Small intestine (tissue), 7 donors: ENCODE results near the gene FKBP5. TPM values are rescaled to one million over a fixed set of nuclear protein-coding genes. Genes with fewer than 3 reads are reported as not detected.
"Not testable (repeated sequence)": the region's sequence is repeated elsewhere in the genome, so short reads cannot be mapped to it uniquely, and the experiment has no call there.

Experiments
- DNase-seq, 2 donors: peaks; one replicate each; pipeline versions ENCODE4 v3.0.0 to v3.0.0-alpha.2; 2013
- FAIRE-seq: peaks from 2 replicates; lab custom pipeline; 2012; peaks lifted over from hg19 to GRCh38; lab: Jason Lieb, UNC
- H3K27ac ChIP-seq, 3 donors: one replicate each; pipeline ENCODE4 v1.5.1; 2013; ENCODE audit warnings: low read length in 2 of 3, mild to moderate bottlenecking in 2 of 3, control low read depth in 1 of 3, inconsistent platforms in 1 of 3, low read depth in 1 of 3, moderate library complexity in 1 of 3
- H3K27me3 ChIP-seq, 3 donors: one replicate each; pipeline ENCODE4 v1.6.1; 2013; ENCODE audit warnings: low read length in 3 of 3, inconsistent platforms in 1 of 3; ENCODE audit not compliant: control insufficient read depth in 3 of 3, insufficient read depth in 3 of 3
- H3K36me3 ChIP-seq, 3 donors: one replicate each; pipeline ENCODE4 v1.6.1; 2013; ENCODE audit warnings: low read length in 3 of 3, inconsistent platforms in 1 of 3, low read depth in 1 of 3, mild to moderate bottlenecking in 1 of 3, moderate library complexity in 1 of 3; ENCODE audit not compliant: control insufficient read depth in 3 of 3, insufficient read depth in 2 of 3
- H3K4me1 ChIP-seq, 3 donors: one replicate each; pipeline ENCODE4 v1.6.1; 2013; ENCODE audit warnings: low read length in 2 of 3, inconsistent platforms in 1 of 3, low read depth in 1 of 3, mild to moderate bottlenecking in 1 of 3, moderate library complexity in 1 of 3; ENCODE audit not compliant: control insufficient read depth in 3 of 3, insufficient read depth in 2 of 3
- H3K4me3 ChIP-seq, 3 donors: one replicate each; pipeline ENCODE4 v1.5.1; 2013; ENCODE audit warnings: low read length in 3 of 3, control low read depth in 1 of 3, inconsistent platforms in 1 of 3, low read depth in 1 of 3, mild to moderate bottlenecking in 1 of 3, moderate library complexity in 1 of 3
- H3K9me3 ChIP-seq, 2 donors: one replicate each; pipeline ENCODE4 v1.6.1; 2013; ENCODE audit warnings: low read depth in 1 of 2, low read length in 1 of 2; ENCODE audit not compliant: control insufficient read depth in 2 of 2, insufficient read depth in 1 of 2
- WGBS, 3 donors: extraction: QIAGEN DNeasy Blood & Tissue Kit; methylation state at CpG; one replicate each; pipeline ENCODE4 v1.1.7; 2013; 5-methylcytosine and 5-hydroxymethylcytosine counted together
- polyA plus RNA-seq, 4 donors: library from polyadenylated mRNA; stranded (reverse) in 3 of 4; unstranded in 1 of 4; fragments of 200-250 nt in 3 of 4; fragments of 120-200 nt in 1 of 4; gene quantifications; one replicate each; pipeline versions ENCODE4 v1.2.1 to v1.2.3, GENCODE V29; 2013
- donor health status: healthy with polysubstance abuse.
- donor health status: control.
- donor health status: control.
- donor health status: Bipolar disorder and iron deficiency.
- donor health status: healthy.

FKBP5 gene
- polyA plus RNA-seq, 4 donors = 8.7 to 150 (median 88.9) TPM

DNA sequence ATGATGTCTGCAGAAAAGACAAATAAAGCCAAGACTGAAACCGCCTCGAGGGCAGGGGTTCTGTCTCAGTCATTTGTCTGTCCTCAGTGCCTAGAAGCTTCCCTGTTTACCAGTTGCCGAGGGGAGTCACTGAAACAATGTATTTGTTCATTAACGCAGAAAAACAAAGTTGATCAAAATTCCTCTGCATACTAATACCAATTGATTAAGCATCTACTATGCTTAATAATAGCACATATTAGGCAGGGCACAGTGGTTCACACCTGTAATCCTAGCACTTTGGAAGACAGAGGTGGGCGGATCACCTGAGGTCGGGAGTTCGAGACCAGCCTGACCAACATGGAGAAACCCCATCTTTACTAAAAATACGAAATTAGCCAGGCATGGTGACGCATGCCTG is 1.8 kb upstream of the FKBP5 start:
- H3K9me3 ChIP-seq = peaks cover 0 to 7% of the 10 kb centered on the region in 2 donors
- peaks cover 0 to 7% (median 0%) of the 10 kb centered on the region in 3 donors for H3K4me1 ChIP-seq
- DNase-seq (no peak), FAIRE-seq (no peak)
- WGBS, 3 donors = 90 to 96% (median 93%) methylated on average over 9 of the region's 9 CpGs
- H3K27ac ChIP-seq = no peak overlapping the region
- H3K27me3 ChIP-seq = peaks cover 0 to 4% (median 0%) of the 10 kb centered on the region in 3 donors
- H3K4me3 ChIP-seq = no peak overlapping the region
- H3K36me3 ChIP-seq = no peaks in the 10 kb centered on the region

DNA sequence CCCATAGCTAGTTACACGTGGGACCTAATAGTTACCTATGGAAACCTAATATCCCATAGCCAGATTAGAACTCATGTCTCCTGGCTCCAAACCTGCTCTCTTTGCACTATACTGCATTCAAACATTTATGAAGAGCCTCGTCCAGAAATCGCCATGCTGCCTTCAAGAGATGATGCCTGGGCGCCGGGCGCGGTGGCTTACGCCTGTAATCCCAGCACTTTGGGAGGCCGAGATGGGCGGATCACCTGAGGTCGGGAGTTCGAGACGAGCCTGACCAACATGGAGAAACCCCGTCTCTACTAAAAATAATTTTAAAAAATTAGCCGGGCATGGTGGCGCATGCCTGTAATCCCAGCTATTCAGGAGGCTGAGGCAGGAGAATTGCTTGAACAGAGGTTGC is 1.3 kb upstream of the FKBP5 start:
- H3K9me3 ChIP-seq, FAIRE-seq, H3K4me1 ChIP-seq, DNase-seq, H3K4me3 ChIP-seq, H3K36me3 ChIP-seq, H3K27ac ChIP-seq, H3K27me3 ChIP-seq: not testable (repeated sequence)
- WGBS, 3 donors = 96 to 98% (median 96%) methylated on average over 16 of the region's 16 CpGs

DNA sequence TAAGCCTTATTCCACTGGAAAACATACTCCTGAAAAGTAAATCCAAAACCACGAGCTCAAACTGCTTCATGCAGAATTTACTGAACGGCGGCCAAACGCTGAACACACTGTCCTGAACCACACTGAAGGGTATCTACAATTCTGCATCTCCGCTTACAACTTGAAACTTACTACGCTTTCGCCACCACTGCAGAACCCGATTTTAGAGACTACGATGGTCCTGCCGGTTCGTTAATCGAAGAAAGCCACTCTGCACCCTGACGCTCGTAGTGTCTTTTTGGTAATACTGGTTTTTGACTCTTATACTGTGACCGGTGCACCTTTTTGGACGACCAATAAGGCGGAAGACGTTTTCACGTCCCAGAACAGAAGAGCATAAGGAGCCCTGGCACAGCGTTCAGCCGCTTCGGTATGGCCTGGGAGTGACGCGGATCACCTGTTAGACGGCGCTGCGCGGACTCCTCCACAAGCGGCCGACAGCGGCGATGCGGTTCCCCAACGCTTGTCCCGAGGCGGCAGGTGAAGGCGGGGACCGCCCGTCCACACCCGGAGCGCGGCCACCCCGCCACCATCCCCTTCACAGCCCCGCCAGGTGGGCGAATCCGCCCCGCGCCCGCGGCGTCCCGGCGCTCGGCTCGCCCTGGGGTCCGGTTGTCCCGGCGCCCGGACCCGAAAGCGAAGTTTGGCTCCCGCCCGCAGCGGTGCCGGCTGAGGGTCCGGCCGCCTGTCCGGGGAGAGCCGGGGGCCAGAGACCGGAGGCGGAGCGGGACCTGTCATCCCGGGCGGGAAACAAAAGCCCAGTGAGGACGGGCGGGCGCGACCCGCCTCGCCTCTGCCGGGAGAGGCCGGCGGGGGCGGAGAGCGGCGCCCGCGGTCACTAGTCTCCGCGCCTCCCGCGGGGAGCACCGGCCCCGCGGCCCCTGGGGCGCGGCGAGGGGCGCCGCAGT is 784 bp downstream of the FKBP5 start:
- H3K27me3 ChIP-seq = peaks cover 0 to 4% (median 0%) of the 10 kb centered on the region in 3 donors
- H3K9me3 ChIP-seq = no peaks in the 10 kb centered on the region
- peaks cover 0 to 5% (median 0%) of the 10 kb centered on the region in 3 donors for H3K36me3 ChIP-seq
- FAIRE-seq = no peak
- 0 to 1% (median 1%) methylated on average over 66 to 100 of the region's 100 CpGs for WGBS, 3 donors
- DNase-seq = peak; percentile 65 to 68
- H3K4me1 ChIP-seq = peaks cover 0 to 7% (median 0%) of the 10 kb centered on the region in 3 donors
- peak overlapping the region; percentile 54 to 98 (median 91) for H3K4me3 ChIP-seq
- H3K27ac ChIP-seq = peak overlapping the region in 2 of 3 donors; percentile 86 to 99

DNA sequence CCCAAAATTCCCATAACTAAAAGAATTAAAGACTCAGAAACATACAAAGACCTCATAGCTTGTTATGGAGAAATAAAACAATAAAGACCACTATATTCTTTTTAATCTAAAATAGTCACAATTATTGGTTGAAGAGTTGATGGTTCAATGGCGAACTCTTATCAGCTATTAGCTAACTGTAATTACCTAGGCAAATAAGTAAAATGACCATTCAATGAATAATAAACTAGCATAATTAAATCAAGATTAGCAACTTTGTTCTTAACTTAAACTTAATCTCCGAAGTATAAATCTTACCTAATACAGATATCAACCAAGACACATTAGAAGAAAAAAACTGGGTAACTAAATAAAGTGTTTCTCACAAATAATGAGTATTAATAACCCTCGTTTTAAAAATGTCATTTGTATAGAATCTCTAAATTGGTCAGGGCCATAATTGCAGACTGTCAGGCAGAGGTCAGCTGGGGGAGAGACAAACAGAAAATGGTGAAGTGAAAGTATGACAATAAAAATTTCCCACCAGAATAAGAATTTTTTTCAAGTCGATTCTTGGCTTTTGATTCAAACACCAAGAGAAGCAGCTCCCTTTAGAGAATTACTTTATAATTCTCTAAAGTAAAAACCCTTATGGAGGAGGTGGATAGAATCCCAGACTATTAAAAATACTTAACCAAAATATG is 1.7 kb downstream of the FKBP5 start:
- Histone ChIP-seq H3K9me3 (no peaks in the 10 kb centered on the region), H3K36me3 (peaks cover 0 to 5% (median 0%) of the 10 kb centered on the region in 3 donors), H3K27me3 (peaks cover 0 to 4% (median 0%) of the 10 kb centered on the region in 3 donors), H3K4me3 (peak overlapping the region; percentile 54 to 98 (median 91)), H3K27ac (peak overlapping the region in 1 of 3 donors; percentile 99), H3K4me1 (peaks cover 0 to 7% (median 0%) of the 10 kb centered on the region in 3 donors)
- DNase-seq (peak in 1 of 2 donors; percentile 58), FAIRE-seq (no peak)
- 9 to 39% (median 17%) methylated on average over 4 of the region's 4 CpGs for WGBS, 3 donors

DNA sequence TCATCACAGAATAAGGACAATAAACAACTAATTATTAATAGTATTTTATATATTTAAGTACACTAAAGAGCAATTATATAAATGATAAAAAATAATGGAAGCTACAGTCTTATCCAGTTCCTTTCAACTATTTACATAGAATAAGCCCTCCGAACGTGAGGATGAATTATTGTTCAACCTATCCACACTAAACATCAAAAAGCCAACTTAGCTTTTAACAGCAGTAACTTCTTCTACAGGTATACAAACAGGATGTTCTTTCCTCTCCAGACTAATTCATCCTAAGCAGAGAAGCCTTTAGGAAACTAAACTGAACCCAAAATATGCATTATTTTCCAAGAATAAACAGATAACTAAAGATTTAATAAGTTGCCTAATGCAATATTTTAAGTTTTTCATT is 2.3 kb downstream of the FKBP5 start:
- DNase-seq (peak in 1 of 2 donors; percentile 38), FAIRE-seq (no peak)
- Histone ChIP-seq H3K36me3 (peaks cover 0 to 5% (median 0%) of the 10 kb centered on the region in 3 donors), H3K9me3 (no peaks in the 10 kb centered on the region), H3K4me1 (peaks cover 0 to 7% (median 0%) of the 10 kb centered on the region in 3 donors), H3K4me3 (peak overlapping the region in 1 of 3 donors; percentile 39), H3K27me3 (peaks cover 0 to 4% (median 0%) of the 10 kb centered on the region in 3 donors), H3K27ac (no peak overlapping the region)
- 40 to 72% (median 59%) methylated on average over 2 of the region's 2 CpGs for WGBS, 3 donors

DNA sequence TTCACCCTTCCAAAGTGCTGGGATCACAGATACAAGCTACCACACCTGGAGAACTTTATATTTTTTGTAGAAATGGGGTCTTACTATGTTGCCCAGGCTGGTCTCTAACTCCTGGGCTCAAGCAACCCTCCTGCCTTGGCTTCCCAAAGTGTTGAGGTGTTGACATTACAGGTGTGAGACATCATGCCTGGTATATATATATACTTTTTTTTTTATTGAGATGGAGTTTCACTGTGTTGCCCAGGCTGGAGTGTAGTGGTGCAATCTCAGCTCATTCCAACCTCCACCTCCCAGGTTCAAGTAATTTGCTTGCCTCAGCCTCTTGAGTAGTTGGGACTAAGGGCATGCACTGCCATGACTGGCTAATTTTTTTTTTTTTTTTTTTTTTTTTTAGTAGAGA is 5.4 kb downstream of the FKBP5 start:
- H3K4me1 ChIP-seq = peaks cover 0 to 7% (median 2%) of the 10 kb centered on the region in 3 donors
- peaks cover 0 to 4% (median 0%) of the 10 kb centered on the region in 3 donors for H3K27me3 ChIP-seq
- no peak overlapping the region for H3K4me3 ChIP-seq
- no peak for FAIRE-seq
- H3K9me3 ChIP-seq = no peaks in the 10 kb centered on the region
- no peak overlapping the region for H3K27ac ChIP-seq
- DNase-seq = peak in 1 of 2 donors; percentile 34
- H3K36me3 ChIP-seq = peaks cover 0 to 12% (median 2%) of the 10 kb centered on the region in 3 donors

DNA sequence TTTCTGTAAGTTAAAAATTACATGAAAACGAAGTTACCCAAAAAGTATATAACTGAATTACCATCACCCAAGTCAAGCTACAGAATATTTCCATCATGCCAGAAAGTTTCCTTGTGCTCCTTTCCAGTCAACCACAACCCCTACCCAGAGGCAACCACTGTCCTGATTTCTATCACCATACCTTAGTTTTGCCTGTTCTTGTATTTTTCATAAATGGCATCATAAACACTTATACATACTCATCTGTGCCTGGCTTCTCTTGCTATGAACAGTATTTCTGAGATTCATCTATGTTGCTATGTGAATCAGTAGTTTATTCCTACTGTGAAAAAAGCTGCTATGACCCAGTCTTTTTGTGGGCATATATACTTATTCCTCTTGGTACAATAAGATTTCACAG is 7.4 kb downstream of the FKBP5 start:
- H3K27me3 ChIP-seq = no peaks in the 10 kb centered on the region
- H3K27ac ChIP-seq = no peak overlapping the region
- FAIRE-seq (no peak), DNase-seq (no peak)
- peaks cover 0 to 15% (median 2%) of the 10 kb centered on the region in 3 donors for H3K36me3 ChIP-seq
- H3K9me3 ChIP-seq = no peaks in the 10 kb centered on the region
- no peak overlapping the region for H3K4me3 ChIP-seq
- WGBS, 3 donors = 73 to 93% (median 78%) methylated on average over 1 of the region's 1 CpG
- H3K4me1 ChIP-seq = peaks cover 0 to 2% (median 0%) of the 10 kb centered on the region in 3 donors

DNA sequence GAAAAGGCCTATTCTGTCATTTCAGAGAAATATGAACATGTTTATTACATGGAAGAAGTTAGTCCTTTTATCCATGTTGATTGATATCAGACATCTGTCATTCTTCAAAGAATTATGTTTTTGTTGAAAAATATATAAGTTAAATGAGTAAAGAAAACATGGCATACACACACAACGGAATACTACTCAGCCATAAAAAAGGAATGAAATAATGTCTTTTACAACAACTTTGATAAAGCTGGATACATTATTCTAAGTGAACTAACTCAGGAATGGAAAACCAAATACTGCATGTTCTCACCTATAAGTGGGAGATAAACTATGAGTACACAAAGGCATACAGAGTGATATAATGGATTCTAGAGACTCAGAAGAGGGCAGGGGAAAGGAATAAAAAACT is 9.3 kb downstream of the FKBP5 start:
- FAIRE-seq (no peak), DNase-seq (no peak)
- H3K27me3 ChIP-seq = no peaks in the 10 kb centered on the region
- H3K4me1 ChIP-seq = peaks cover 0 to 2% (median 0%) of the 10 kb centered on the region in 3 donors
- H3K27ac ChIP-seq = no peak overlapping the region
- 93 to 100% (median 99%) methylated on average over 1 of the region's 1 CpG for WGBS, 3 donors
- H3K36me3 ChIP-seq = peaks cover 0 to 13% (median 4%) of the 10 kb centered on the region in 3 donors
- no peaks in the 10 kb centered on the region for H3K9me3 ChIP-seq
- H3K4me3 ChIP-seq = no peak overlapping the region
